SK-N-SH treated with all-trans-retinoic acid at 6 μM for 48 hours (cell line): ENCODE data around the gene LOXHD1.
A peak's percentile ranks its signal among the peaks of the same experiment; 100 is the strongest.

Experiments
- ATAC-seq: fragments of 200-7000 bp; cut with Tn5 transposase; 3 replicates; pipeline ENCODE4 v1.9.1; 2020; ENCODE audit warnings: mild to moderate bottlenecking, moderate library complexity
- ARNTL ChIP-seq: fragments of 450-650 bp; formaldehyde crosslinking; IDR thresholded peaks from 2 replicates; pipeline ENCODE4 v1.5.0; 2020; ENCODE audit warnings: low read depth, mild to moderate bottlenecking, moderate library complexity, borderline replicate concordance
- BACH2 ChIP-seq: fragments of 250-450 bp; sonication (Bioruptor Pico); IDR thresholded peaks from 2 replicates; pipeline ENCODE4 v1.9.0; 2021; ENCODE audit warnings: mild to moderate bottlenecking, borderline replicate concordance
- CREB5 ChIP-seq: fragments of 250-450 bp; sonication (Bioruptor Pico); IDR thresholded peaks from 2 replicates; pipeline ENCODE4 v1.5.1; 2020; ENCODE audit warnings: low read depth, mild to moderate bottlenecking, moderate library complexity
- CSDC2 ChIP-seq: fragments of 250-450 bp; sonication (Bioruptor Pico); IDR thresholded peaks from 2 replicates; pipeline ENCODE4 v1.5.0; 2020; ENCODE audit warnings: mild to moderate bottlenecking, moderate library complexity
- CSRNP3 ChIP-seq: fragments of 250-450 bp; sonication (Bioruptor Pico); IDR thresholded peaks from 2 replicates; pipeline ENCODE4 v1.5.1; 2021; ENCODE audit warnings: mild to moderate bottlenecking, moderate library complexity
- ESRRG ChIP-seq: fragments of 250-450 bp; sonication (Bioruptor Pico); IDR thresholded peaks from 2 replicates; pipeline ENCODE4 v1.6.1; 2021; ENCODE audit warnings: mild to moderate bottlenecking
- GLIS3 ChIP-seq: fragments of 250-450 bp; sonication (Bioruptor Pico); IDR thresholded peaks from 2 replicates; pipeline ENCODE4 v1.5.0; 2020; ENCODE audit warnings: mild to moderate bottlenecking, moderate library complexity
- ISL1 ChIP-seq: fragments of 250-450 bp; sonication (Bioruptor Pico); IDR thresholded peaks from 2 replicates; pipeline ENCODE4 v2.1.2; 2022; ENCODE audit warnings: mild to moderate bottlenecking, moderate library complexity
- OSR1 ChIP-seq: fragments of 250-450 bp; sonication (Bioruptor Pico); IDR thresholded peaks from 2 replicates; pipeline ENCODE4 v1.8.0; 2022; ENCODE audit warnings: moderate library complexity, mild to moderate bottlenecking, inconsistent platforms
- PATZ1 ChIP-seq: fragments of 250-450 bp; sonication (Bioruptor Pico); IDR thresholded peaks from 2 replicates; pipeline ENCODE4 v1.8.0; 2020; ENCODE audit warnings: mild to moderate bottlenecking, moderate library complexity, borderline replicate concordance
- POU6F1 ChIP-seq: fragments of 250-450 bp; sonication (Bioruptor Pico); IDR thresholded peaks from 2 replicates; pipeline ENCODE4 v1.8.0; 2021; ENCODE audit warnings: low read depth, mild to moderate bottlenecking, moderate library complexity, borderline replicate concordance
- PPARA ChIP-seq: fragments of 250-450 bp; sonication (Bioruptor Pico); IDR thresholded peaks from 2 replicates; pipeline ENCODE4 v1.5.0; 2020; ENCODE audit warnings: mild to moderate bottlenecking, borderline replicate concordance
- RARB ChIP-seq: fragments of 250-450 bp; sonication (Bioruptor Pico); IDR thresholded peaks from 2 replicates; pipeline ENCODE4 v1.8.0; 2021; ENCODE audit warnings: mild to moderate bottlenecking, moderate library complexity
- SNAI2 ChIP-seq: fragments of 250-450 bp; sonication (Bioruptor Pico); IDR thresholded peaks from 2 replicates; pipeline ENCODE4 v1.5.0; 2020; ENCODE audit warnings: mild to moderate bottlenecking, moderate library complexity
- TOX ChIP-seq: fragments of 250-450 bp; sonication (Bioruptor Pico); IDR thresholded peaks from 2 replicates; pipeline ENCODE4 v1.8.0; 2021; ENCODE audit warnings: mild to moderate bottlenecking, moderate library complexity, borderline replicate concordance
- TSHZ2 ChIP-seq: fragments of 250-450 bp; sonication (Bioruptor Pico); IDR thresholded peaks from 2 replicates; pipeline ENCODE4 v1.5.0; 2020; ENCODE audit warnings: mild to moderate bottlenecking, moderate library complexity
- ZC3H10 ChIP-seq: fragments of 250-450 bp; sonication (Bioruptor Pico); IDR thresholded peaks from 2 replicates; pipeline ENCODE4 v1.5.1; 2021; ENCODE audit warnings: mild to moderate bottlenecking, moderate library complexity
- ZFP3 ChIP-seq: fragments of 250-450 bp; sonication (Bioruptor Pico); IDR thresholded peaks from 2 replicates; pipeline ENCODE4 v1.5.0; 2020; ENCODE audit warnings: mild to moderate bottlenecking, moderate library complexity
- ZFP30 ChIP-seq: fragments of 450-650 bp; formaldehyde crosslinking; IDR thresholded peaks from 2 replicates; pipeline ENCODE4 v1.5.0; 2022; ENCODE audit warnings: mild to moderate bottlenecking, moderate library complexity
- ZNF565 ChIP-seq: fragments of 450-650 bp; formaldehyde crosslinking; conservative IDR thresholded peaks from 2 replicates; pipeline ENCODE4 v1.5.0; 2020; ENCODE audit warnings: low read depth, mild to moderate bottlenecking, moderate library complexity
- ZNF70 ChIP-seq: fragments of 450-650 bp; formaldehyde crosslinking; IDR thresholded peaks from 2 replicates; pipeline ENCODE4 v1.5.0; 2020; ENCODE audit warnings: mild to moderate bottlenecking, moderate library complexity
- ZNF8 ChIP-seq: fragments of 450-650 bp; formaldehyde crosslinking; IDR thresholded peaks from 2 replicates; pipeline ENCODE4 v1.5.0; 2020; ENCODE audit warnings: mild to moderate bottlenecking, moderate library complexity

Gene LOXHD1

GRCh38 chr18:46678041-46678440 lies 21.0 kb upstream of the LOXHD1 start:
- TF ChIP-seq TSHZ2 (CRISPR knock-in tag) (no peak), ZNF8 (CRISPR knock-in tag) (no peak), CREB5 (CRISPR knock-in tag) (no peak), OSR1 (no peak), RARB (CRISPR knock-in tag) (no peak), ZFP3 (CRISPR knock-in tag) (no peak), ARNTL (no peak), GLIS3 (CRISPR knock-in tag) (no peak)
- no peak for ATAC-seq

- no peak for TF ChIP-seq ESRRG (CRISPR knock-in tag)
- TF ChIP-seq ZNF70 (CRISPR knock-in tag) = no peak
- no peak for TF ChIP-seq SNAI2 (CRISPR knock-in tag)
- no peak for TF ChIP-seq CREB5 (CRISPR knock-in tag)
- TF ChIP-seq ZNF565 (CRISPR knock-in tag) = no peak
- TF ChIP-seq PPARA = no peak
- no peak for TF ChIP-seq GLIS3 (CRISPR knock-in tag)
- TF ChIP-seq ZNF8 (CRISPR knock-in tag) = no peak
- TF ChIP-seq ISL1 (CRISPR knock-in tag) = no peak
- no peak for TF ChIP-seq ZFP3 (CRISPR knock-in tag)
- no peak for TF ChIP-seq ARNTL
- no peak for TF ChIP-seq PATZ1 (CRISPR knock-in tag)
- no peak for TF ChIP-seq ZFP30 (CRISPR knock-in tag)
- TF ChIP-seq POU6F1 = no peak
- no peak for TF ChIP-seq CSRNP3 (CRISPR knock-in tag)
- TF ChIP-seq CSDC2 (CRISPR knock-in tag) = no peak
- TF ChIP-seq BACH2 (CRISPR knock-in tag) = no peak
- no peak for TF ChIP-seq ZC3H10
- no peak for TF ChIP-seq TOX (CRISPR knock-in tag)
- ATAC-seq = peak; percentile 66
These were observed 20.6 kb upstream of the LOXHD1 start for GRCh38 chr18:46677611-46678010.
